GM21528 (cell line): Measurements from ENCODE around the gene TMEM130.
"Not testable (repeated sequence)": the region's sequence is repeated elsewhere in the genome, so short reads cannot be mapped to it uniquely, and the experiment has no call there.

ENCODE experiments used
- ATAC-seq: cut with Tn5 transposase; IDR thresholded peaks from one replicate; pipeline ENCODE4 v1.9.1; 2021; ENCODE audit warnings: mild to moderate bottlenecking, moderate library complexity; ENCODE audit not compliant: unreplicated experiment, low FRiP score

The TMEM130 gene

GRCh38 chr7:98877692-98878364 is 8.0 kb upstream of the TMEM130 start:
- no peak for ATAC-seq

- ATAC-seq, result no peak
Measured at GRCh38 chr7:98877146-98877545, 7.3 kb upstream of the TMEM130 start.

- no peak for ATAC-seq
Measured at GRCh38 chr7:98875501-98875900, 5.7 kb upstream of the TMEM130 start.

GRCh38 chr7:98874942-98875341 is 5.1 kb upstream of the TMEM130 start:
- ATAC-seq, result no peak

GRCh38 chr7:98873610-98874009 is 3.8 kb upstream of the TMEM130 start:
- ATAC-seq, result not testable (repeated sequence)

- no peak for ATAC-seq
Measured at GRCh38 chr7:98872328-98872924, 2.6 kb upstream of the TMEM130 start.

GRCh38 chr7:98870807-98871491 is 1.1 kb upstream of the TMEM130 start:
- ATAC-seq, result no peak

- ATAC-seq, result no peak
Measured at GRCh38 chr7:98870121-98870651, 372 bp upstream of the TMEM130 start.

GRCh38 chr7:98869027-98869596 is 702 bp downstream of the TMEM130 start:
- ATAC-seq, result no peak

GRCh38 chr7:98868450-98868849 is 1.4 kb downstream of the TMEM130 start:
- ATAC-seq, result no peak

- no peak for ATAC-seq
Measured at GRCh38 chr7:98866765-98867164, 3.0 kb downstream of the TMEM130 start.

- ATAC-seq, result no peak
Measured at GRCh38 chr7:98866351-98866750, 3.5 kb downstream of the TMEM130 start.

- ATAC-seq, result no peak
Measured at GRCh38 chr7:98864731-98865453, 4.9 kb downstream of the TMEM130 start.

GRCh38 chr7:98863601-98864000 is 6.2 kb downstream of the TMEM130 start:
- no peak for ATAC-seq

GRCh38 chr7:98862716-98863420 is 6.9 kb downstream of the TMEM130 start:
- no peak for ATAC-seq

- no peak for ATAC-seq
Measured at GRCh38 chr7:98862203-98862602, 7.6 kb downstream of the TMEM130 start.

GRCh38 chr7:98860071-98860470 is 9.7 kb downstream of the TMEM130 start:
- no peak for ATAC-seq

GRCh38 chr7:98855610-98856422 is 14.0 kb downstream of the TMEM130 start:
- ATAC-seq, result no peak

GRCh38 chr7:98852826-98853225 is 17.0 kb downstream of the TMEM130 start:
- ATAC-seq, result no peak
